A549 treated with CORT108297 at 1 μM for 4 hours (cell line): ENCODE results near the gene BFSP2. TPM values are rescaled to one million over a fixed set of nuclear protein-coding genes. Genes with fewer than 3 reads are reported as not detected.

Experiments
- total RNA-seq: library from RNA; stranded (reverse); fragments of 200-300 nt; extraction: Qiagen RNA extraction; gene quantifications from 5 replicates; pipeline ENCODE4 v1.2.3, GENCODE V29; 2022

Gene BFSP2
- total RNA-seq: not detected in 5 replicates

GRCh38 chr3:133400006-133400515 lies at the start of gene BFSP2:
BFSP2 (plus strand) TSS chr3:133400056; CDS start chr3:133400084, 28 bp downstream.

Other genes with a start within 250 kb of the BFSP2 start
- 106 to 132 TPM (median 109 TPM) in 5 replicates for gene CDV3, start 173.6 kb downstream of the BFSP2 start, total RNA-seq